Measurements from ENCODE around the gene IPO7. TPM values are rescaled to one million over a fixed set of nuclear protein-coding genes. Genes with fewer than 3 reads are reported as not detected.
A peak's percentile ranks its signal among the peaks of the same experiment; 100 is the strongest.

IPO7 gene
- total and polyA plus RNA-seq, 4 donors, result 6.4 to 47.1 (median 32.2) TPM

DNA sequence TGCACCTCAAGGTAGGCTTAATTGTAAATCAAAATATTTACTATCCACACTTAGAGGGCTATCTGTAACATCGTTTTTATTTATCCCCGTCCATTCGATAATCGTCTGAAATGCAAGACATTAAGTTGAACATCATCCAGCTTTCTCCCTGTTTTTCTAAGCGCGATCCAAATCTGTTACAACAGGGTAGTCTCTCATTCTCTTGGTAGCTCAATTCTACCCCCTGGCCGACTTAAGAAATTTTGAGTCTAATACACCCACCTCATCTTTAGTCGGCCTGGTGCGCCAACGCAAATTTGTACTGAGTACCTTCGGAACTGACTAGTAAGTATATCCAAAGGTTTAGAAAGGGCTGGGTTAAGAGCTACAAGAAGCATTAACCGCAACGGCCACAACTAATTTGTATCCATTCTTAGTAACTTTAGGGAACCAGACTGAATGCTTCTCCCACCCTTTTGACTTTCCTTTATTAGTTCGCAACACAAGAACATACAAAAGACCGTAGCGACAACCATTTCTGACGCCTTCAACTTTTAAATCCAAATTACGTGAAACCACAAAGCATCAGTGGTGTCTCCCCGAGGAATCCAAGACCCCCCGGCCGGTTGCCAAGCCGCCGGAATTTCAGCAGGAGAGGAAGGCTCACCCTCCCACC lies 75.3 kb downstream of the IPO7 start:
- peak; percentile 44 for DNase-seq (ENCODE audit: low spot score)
- TF ChIP-seq RAD21 (IDR thresholded peaks at IDR 0.05) (peak in 1 of 2 donors; percentile 11), NR2F2 (IDR thresholded peaks at IDR 0.05) (no peak)
- H3K36me3 ChIP-seq (ENCODE audit: control insufficient read depth in 4 of 4, insufficient read depth in 3 of 4, low read depth in 1 of 4, low read length in 3 of 4), result no peaks in the 10 kb centered on the region

GRCh38 chr11:9460322-9461062 lies 76.0 kb downstream of the IPO7 start, which contains the start of gene ZNF143:
Gene ZNF143 (plus strand): TSS chr11:9461012. CDS start chr11:9471309, 10,297 bp downstream.
- Histone ChIP-seq H3K9ac (ENCODE audit: low read depth in 1 of 2, low read length in 2 of 2) (peak within 1 kb of the TSS; percentile 98 to 100), H3K27ac (ENCODE audit: low read depth in 1 of 2, low read length in 2 of 2) (peak within 1 kb of the TSS; percentile 95 to 98), H3K4me1 (ENCODE audit: control insufficient read depth in 4 of 4, insufficient read depth in 4 of 4, low read length in 3 of 4) (peaks cover 0 to 11% (median 4%) of the 10 kb centered on the region in 4 donors), H3K9me3 (ENCODE audit: control insufficient read depth in 4 of 4, low read length in 3 of 4) (no peaks in the 10 kb centered on the region), H3K27me3 (ENCODE audit: control insufficient read depth in 4 of 4, insufficient read depth in 4 of 4, low read length in 3 of 4) (no peaks in the 10 kb centered on the region), H3K4me3 (ENCODE audit: low read depth in 1 of 3, low read length in 3 of 3) (peak within 1 kb of the TSS; percentile 69 to 99 (median 92)), H3K36me3 (ENCODE audit: control insufficient read depth in 4 of 4, insufficient read depth in 3 of 4, low read depth in 1 of 4, low read length in 3 of 4) (no peaks in the 10 kb centered on the region)
- peak; percentile 16 to 68 for TF ChIP-seq EGR1 (IDR thresholded peaks at IDR 0.05; ENCODE audit: low read depth in 2 of 2)
- TF ChIP-seq NR2F2 (IDR thresholded peaks at IDR 0.05), result peak; percentile 43
- peak; percentile 52 for TF ChIP-seq ATF3 (IDR thresholded peaks at IDR 0.05)
- TF ChIP-seq ZBTB33 (IDR thresholded peaks at IDR 0.05), result peak; percentile 55
- TF ChIP-seq JUND (IDR thresholded peaks at IDR 0.05), result peak; percentile 78 to 84
- TF ChIP-seq RXRA (IDR thresholded peaks at IDR 0.05), result peak in 1 of 2 donors; percentile 48
- TF ChIP-seq HNF4A (conservative IDR thresholded peaks at IDR 0.05), result peak; percentile 31 to 45
- TF ChIP-seq, protein P1, sequence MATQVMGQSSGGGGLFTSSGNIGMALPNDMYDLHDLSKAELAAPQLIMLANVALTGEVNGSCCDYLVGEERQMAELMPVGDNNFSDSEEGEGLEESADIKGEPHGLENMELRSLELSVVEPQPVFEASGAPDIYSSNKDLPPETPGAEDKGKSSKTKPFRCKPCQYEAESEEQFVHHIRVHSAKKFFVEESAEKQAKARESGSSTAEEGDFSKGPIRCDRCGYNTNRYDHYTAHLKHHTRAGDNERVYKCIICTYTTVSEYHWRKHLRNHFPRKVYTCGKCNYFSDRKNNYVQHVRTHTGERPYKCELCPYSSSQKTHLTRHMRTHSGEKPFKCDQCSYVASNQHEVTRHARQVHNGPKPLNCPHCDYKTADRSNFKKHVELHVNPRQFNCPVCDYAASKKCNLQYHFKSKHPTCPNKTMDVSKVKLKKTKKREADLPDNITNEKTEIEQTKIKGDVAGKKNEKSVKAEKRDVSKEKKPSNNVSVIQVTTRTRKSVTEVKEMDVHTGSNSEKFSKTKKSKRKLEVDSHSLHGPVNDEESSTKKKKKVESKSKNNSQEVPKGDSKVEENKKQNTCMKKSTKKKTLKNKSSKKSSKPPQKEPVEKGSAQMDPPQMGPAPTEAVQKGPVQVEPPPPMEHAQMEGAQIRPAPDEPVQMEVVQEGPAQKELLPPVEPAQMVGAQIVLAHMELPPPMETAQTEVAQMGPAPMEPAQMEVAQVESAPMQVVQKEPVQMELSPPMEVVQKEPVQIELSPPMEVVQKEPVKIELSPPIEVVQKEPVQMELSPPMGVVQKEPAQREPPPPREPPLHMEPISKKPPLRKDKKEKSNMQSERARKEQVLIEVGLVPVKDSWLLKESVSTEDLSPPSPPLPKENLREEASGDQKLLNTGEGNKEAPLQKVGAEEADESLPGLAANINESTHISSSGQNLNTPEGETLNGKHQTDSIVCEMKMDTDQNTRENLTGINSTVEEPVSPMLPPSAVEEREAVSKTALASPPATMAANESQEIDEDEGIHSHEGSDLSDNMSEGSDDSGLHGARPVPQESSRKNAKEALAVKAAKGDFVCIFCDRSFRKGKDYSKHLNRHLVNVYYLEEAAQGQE (IDR thresholded peaks at IDR 0.05), result peak; percentile 94
- TF ChIP-seq FOXA2 (IDR thresholded peaks at IDR 0.05), result peak; percentile 44
- peak; percentile 97 for TF ChIP-seq SP1 (IDR thresholded peaks at IDR 0.05)
- TF ChIP-seq FOXA1 (IDR thresholded peaks at IDR 0.05), result peak; percentile 80
- peak; percentile 81 to 92 for TF ChIP-seq GABPA (IDR thresholded peaks at IDR 0.05 in 1 of 2, conservative IDR thresholded peaks at IDR 0.05 in 1 of 2)
- TF ChIP-seq HNF4G (IDR thresholded peaks at IDR 0.05), result peak; percentile 18
- TF ChIP-seq, protein P2, sequence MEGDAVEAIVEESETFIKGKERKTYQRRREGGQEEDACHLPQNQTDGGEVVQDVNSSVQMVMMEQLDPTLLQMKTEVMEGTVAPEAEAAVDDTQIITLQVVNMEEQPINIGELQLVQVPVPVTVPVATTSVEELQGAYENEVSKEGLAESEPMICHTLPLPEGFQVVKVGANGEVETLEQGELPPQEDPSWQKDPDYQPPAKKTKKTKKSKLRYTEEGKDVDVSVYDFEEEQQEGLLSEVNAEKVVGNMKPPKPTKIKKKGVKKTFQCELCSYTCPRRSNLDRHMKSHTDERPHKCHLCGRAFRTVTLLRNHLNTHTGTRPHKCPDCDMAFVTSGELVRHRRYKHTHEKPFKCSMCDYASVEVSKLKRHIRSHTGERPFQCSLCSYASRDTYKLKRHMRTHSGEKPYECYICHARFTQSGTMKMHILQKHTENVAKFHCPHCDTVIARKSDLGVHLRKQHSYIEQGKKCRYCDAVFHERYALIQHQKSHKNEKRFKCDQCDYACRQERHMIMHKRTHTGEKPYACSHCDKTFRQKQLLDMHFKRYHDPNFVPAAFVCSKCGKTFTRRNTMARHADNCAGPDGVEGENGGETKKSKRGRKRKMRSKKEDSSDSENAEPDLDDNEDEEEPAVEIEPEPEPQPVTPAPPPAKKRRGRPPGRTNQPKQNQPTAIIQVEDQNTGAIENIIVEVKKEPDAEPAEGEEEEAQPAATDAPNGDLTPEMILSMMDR (IDR thresholded peaks at IDR 0.05; ENCODE audit: low read depth, low read length, missing input control), result peak; percentile 14
- peak; percentile 100 for TF ChIP-seq YY1 (IDR thresholded peaks at IDR 0.05)
- TF ChIP-seq TAF1 (conservative IDR thresholded peaks at IDR 0.05), result peak; percentile 91
- TF ChIP-seq, protein P3, sequence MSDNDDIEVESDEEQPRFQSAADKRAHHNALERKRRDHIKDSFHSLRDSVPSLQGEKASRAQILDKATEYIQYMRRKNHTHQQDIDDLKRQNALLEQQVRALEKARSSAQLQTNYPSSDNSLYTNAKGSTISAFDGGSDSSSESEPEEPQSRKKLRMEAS (IDR thresholded peaks at IDR 0.05), result peak; percentile 18
- TF ChIP-seq RAD21 (IDR thresholded peaks at IDR 0.05), result peak in 1 of 2 donors; percentile 23
- WGBS, result under 1% methylated on average over 45 of the region's 45 CpGs
- peak; percentile 100 for DNase-seq (ENCODE audit: low spot score)

More for the DNA sequence above, 75.3 kb downstream of the IPO7 start:
- peak overlapping the region; percentile 90 to 98 for H3K27ac ChIP-seq (ENCODE audit: low read depth in 1 of 2, low read length in 2 of 2)
- under 1% methylated on average over 23 of the region's 23 CpGs for WGBS
- peaks cover 0 to 11% (median 4%) of the 10 kb centered on the region in 4 donors for H3K4me1 ChIP-seq (ENCODE audit: control insufficient read depth in 4 of 4, insufficient read depth in 4 of 4, low read length in 3 of 4)
- H3K9ac ChIP-seq (ENCODE audit: low read depth in 1 of 2, low read length in 2 of 2), result peak overlapping the region; percentile 97 to 100
- H3K4me3 ChIP-seq (ENCODE audit: low read depth in 1 of 3, low read length in 3 of 3), result peak overlapping the region; percentile 57 to 99 (median 69)
- H3K9me3 ChIP-seq (ENCODE audit: control insufficient read depth in 4 of 4, low read length in 3 of 4), result no peaks in the 10 kb centered on the region
- H3K27me3 ChIP-seq (ENCODE audit: control insufficient read depth in 4 of 4, insufficient read depth in 4 of 4, low read length in 3 of 4), result no peaks in the 10 kb centered on the region
